HG03066 (cell line): ENCODE results near the gene REG3G.

ENCODE experiments used
- ATAC-seq: cut with Tn5 transposase; IDR thresholded peaks from one replicate; pipeline ENCODE4 v1.9.1; 2021; ENCODE audit warnings: low read depth; ENCODE audit not compliant: unreplicated experiment

REG3G gene

DNA sequence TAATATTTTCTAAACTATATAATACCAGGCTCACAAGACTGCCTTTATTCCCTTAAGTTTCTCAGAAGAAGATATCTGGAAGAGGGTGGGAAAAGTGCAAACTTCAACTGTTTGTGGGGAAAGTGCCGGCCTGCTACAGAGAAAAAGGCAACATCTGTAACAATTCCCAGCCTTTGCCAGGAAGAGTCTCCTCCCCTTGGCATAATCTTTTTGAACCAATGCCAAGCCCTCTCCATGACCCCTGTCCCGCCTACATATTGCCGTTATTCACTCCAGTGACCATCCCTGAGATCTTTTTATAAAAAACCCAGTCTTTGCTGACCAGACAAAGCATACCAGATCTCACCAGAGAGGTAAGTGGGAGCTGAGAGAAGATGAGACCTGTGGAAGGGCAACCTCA, at the start of gene REG3G:
Gene REG3G, plus strand, starts transcription at position 282 of the 400 bp plus-strand sequence. CDS start 392 bp downstream, outside the sequence.
- no peak for ATAC-seq

DNA sequence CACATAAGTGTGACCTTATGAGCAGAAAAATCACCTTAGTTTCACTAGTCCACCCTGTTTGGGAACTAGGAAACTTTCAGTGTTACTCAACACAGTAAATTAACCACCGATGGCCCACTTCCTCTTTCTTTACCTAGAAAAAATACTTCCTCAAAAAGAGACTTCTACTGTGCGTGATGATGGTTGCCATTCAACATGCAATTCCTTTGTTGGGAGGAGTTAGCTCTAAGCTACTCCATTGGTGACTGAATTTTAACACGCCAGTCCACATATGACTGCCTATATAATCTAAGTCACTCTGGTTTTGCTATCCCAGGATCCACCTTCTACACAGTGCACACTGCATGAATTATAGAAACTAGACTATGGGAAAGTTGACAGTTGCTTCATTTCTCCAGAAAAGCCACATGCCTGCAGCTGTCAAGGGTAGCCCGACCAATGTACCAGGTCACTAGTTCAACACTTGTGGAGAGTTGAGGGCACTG, 47.8 kb upstream of the REG3G start:
- peak; percentile 96 for ATAC-seq

DNA sequence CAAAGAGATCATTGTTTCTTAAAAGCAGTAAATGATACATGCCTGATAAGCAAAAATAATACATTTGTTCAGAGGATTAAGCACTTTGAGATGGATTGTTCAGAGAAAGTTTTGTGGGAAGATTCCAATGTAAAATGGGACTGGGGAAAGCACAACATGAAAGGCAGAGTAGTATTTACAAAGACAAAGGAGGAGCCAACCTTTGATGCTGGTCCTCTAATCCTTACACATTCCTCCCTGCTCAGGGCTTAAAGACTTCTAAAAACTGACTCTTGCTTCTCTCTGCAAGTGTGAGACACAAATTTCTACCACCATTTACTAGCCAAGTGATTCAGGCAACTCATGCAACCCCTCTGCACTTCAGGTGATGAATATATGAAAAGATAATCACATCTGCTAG, 47.2 kb upstream of the REG3G start:
- no peak for ATAC-seq

GRCh38 chr2:78979380-78980151, 45.9 kb upstream of the REG3G start:
- no peak for ATAC-seq

DNA sequence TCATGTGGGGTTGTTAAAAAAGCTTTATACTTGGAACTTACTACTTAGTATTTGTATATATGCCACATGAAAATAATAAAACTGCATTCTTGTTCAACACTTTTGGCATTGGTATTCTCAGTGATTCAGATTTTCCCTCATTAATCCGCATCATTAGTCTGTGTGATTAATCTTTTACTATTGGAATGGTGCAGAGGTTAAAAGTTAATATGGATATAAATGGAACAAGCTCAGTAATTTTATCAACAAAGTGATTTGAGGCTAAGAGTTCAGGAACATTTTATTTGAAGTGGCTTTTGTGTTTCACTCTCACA, 45.4 kb upstream of the REG3G start:
- ATAC-seq, result no peak

GRCh38 chr2:78980871-78981270, 44.6 kb upstream of the REG3G start:
- no peak for ATAC-seq

GRCh38 chr2:78982638-78983330, 42.7 kb upstream of the REG3G start:
- ATAC-seq, result no peak

DNA sequence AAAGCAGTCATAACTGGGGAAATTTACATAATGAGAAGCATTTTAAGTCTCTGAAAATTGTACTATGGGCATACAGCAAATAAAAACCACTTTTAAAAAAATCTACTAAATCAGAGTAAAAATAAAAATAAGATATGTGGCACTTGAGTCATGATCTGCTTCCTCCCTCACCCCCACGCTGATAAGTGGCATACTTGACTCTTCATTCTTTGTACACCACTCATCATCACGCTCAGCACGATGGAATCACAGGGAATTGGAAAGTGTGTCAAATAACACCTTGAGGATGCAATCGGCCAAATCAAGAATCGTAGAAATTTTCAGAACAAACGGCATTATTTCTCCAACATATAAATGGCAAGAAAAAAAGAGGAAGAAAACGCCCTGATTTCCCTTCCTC, 41.1 kb upstream of the REG3G start:
- ATAC-seq, result no peak

DNA sequence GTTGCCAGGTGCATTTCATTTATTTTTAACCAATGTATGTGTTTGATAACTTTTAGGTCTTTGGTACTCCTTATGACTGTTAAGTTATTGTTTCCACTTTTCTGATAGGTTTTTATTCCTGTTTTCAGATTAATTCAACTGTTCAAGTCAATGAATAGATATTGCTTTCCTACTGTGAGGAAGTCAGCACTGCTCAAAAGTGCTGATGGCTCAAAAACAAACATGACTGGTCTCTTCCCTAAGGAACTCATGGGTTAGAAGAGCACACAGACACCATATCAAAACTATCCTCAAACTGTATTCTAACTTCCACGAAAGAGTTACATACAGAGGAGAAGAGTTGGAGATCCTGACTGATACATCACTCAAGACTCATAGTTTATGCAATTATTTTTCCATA, 39.9 kb upstream of the REG3G start:
- no peak for ATAC-seq

DNA sequence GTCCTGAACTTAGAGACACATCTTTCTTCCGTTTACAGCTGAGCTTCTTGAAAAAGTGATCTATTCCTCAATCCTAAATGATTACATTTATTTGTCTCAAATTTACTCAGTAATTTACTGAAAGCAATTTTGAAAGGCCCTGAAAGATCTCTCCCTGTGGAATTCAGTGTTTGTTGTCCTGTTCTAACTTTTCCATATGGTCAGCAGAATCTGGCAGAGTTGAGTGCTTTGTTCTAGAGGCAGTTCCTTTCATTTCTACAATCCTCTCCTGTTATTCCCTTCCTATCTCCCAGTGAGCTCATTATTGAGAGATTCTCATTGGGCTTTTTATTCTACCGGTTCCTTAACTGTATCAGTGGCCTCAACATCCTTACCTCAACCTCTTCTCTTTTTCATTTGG, 36.5 kb upstream of the REG3G start:
- ATAC-seq, result no peak

- ATAC-seq, result no peak
These were observed 33.1 kb upstream of the REG3G start for GRCh38 chr2:78992451-78992806.

GRCh38 chr2:78992807-78993517, 32.5 kb upstream of the REG3G start:
- ATAC-seq, result no peak

- no peak for ATAC-seq
These were observed 31.9 kb upstream of the REG3G start for GRCh38 chr2:78993518-78994148.

DNA sequence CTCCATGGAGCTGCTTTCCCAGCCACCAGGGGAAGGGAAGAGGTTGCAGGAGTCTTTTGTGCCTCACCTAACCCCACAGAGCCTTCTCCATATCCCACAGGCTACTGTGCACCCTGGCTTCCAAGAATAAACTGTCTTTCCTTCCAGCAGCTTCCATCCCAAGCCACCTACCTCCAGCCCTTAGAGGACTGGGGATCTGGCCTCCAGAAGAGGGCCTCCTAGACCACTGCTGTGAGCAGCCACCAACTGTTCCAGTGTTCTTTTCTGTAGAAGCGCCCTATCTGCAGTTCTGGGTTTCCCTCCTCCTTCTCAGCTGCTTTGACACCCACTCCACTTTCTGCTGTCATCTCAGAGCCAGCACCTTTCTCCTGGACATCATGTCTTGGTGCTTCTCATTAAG, 30.7 kb upstream of the REG3G start:
- no peak for ATAC-seq

GRCh38 chr2:78999406-78999805, 26.1 kb upstream of the REG3G start:
- ATAC-seq, result no peak

DNA sequence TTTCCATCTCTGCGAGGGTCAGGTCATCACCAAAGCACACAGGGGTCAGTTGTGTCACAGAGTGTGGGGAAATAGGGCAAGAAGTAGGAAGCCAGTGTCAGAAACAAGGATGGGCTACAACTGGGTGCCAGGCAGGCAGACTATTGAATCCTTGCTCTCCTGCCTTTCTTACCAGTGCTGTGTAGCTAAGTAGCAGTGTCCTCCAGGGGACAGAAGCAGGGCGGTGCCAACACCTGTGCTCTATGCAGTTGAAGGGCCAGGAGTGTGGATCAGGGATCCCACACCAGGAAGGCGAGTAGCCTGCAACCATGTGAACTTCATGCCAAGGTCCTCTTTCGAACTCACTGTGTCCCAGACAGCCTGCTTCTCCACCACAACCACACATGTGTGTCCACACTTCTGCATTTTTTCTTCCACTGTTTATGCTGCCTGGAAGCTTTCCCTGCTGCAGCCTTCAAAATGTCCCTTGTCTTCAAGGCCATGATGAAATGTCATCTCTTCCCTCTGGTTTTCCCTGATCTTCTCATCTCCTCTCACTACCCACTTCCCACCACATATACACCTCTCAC, 25.4 kb upstream of the REG3G start:
- ATAC-seq, result no peak

- no peak for ATAC-seq
These were observed 24.2 kb upstream of the REG3G start for GRCh38 chr2:79001285-79001684.

GRCh38 chr2:79004680-79005079, 20.8 kb upstream of the REG3G start:
- ATAC-seq, result no peak

GRCh38 chr2:79005216-79005615, 20.3 kb upstream of the REG3G start:
- no peak for ATAC-seq

- no peak for ATAC-seq
These were observed 16.1 kb upstream of the REG3G start for GRCh38 chr2:79009388-79009787.

DNA sequence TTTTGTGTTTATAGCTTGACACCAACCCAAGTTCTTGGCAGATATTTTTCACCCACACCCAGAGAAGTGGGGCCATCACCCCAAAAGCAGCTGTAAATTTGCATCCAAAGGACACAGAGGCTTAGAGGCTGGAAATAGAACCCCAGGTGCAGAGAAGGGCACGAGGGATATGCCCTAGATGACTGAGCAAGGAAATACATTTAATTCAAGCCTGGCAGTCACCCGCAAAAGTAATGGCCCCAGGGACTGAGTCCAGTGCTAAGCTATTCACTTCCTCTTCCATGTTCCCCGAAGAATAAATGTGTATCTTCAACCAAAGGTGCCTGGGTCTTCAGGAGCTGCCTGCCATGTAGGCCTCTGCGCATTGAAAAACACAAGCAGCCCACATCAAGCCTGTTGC, 14.0 kb upstream of the REG3G start:
- ATAC-seq, result no peak
